Anterior cingulate cortex (tissue), 58 donors: Measurements from ENCODE around the gene QRFPR.
"Not testable (repeated sequence)": the region's sequence is repeated elsewhere in the genome, so short reads cannot be mapped to it uniquely, and the experiment has no call there.

Experiments
- DNase-seq, 58 donors: peaks; one replicate each; lab custom pipeline; 2025; lab: John Stamatoyannopoulos, UW

Gene QRFPR

GRCh38 chr4:121380776-121381462, at the start of gene QRFPR:
Gene QRFPR (minus strand): TSS chr4:121381018. CDS start chr4:121380647, 371 bp downstream.
- DNase-seq = no peak

- no peak for DNase-seq
Measured at GRCh38 chr4:121428721-121429120, 47.9 kb upstream of the QRFPR start.

- DNase-seq = no peak
Measured at GRCh38 chr4:121421594-121421993, 40.8 kb upstream of the QRFPR start.

GRCh38 chr4:121411151-121411744, 30.4 kb upstream of the QRFPR start:
- DNase-seq = no peak

- DNase-seq = not testable (repeated sequence)
Measured at GRCh38 chr4:121408567-121408966, 27.7 kb upstream of the QRFPR start.

- no peak for DNase-seq
Measured at GRCh38 chr4:121400632-121401031, 19.8 kb upstream of the QRFPR start.

DNA sequence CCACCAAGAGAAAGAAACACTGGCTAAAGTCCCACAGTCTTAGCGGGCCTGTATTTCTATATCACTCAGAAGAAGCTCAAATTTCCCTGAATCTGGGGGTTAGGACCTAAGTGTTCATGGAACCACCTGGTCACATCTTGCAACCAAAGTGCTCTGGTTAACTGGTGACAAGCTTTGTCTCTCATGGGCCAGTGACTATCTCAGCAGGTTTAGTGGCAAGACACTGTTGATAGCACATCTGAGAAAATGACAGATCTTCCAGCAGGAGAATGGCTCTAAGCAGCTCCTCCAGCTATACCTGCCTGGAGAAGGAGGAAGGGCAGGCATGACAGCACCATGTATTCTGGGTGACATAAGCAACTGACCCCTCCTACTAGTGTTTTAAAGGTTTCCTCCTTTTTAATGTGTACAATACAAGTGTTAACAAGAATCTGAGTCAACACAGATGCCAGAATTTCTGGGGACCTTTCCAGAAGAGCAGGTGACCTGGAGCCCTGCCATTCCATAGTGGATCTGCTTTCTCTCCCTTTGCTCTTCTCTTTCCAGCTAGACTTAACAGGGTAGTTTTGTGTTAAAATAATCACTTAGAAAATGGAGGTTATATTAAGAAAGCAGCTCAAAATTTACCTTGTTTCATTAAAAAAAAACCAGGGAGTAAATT, 17.3 kb upstream of the QRFPR start:
- no peak for DNase-seq

- no peak for DNase-seq
Measured at GRCh38 chr4:121397434-121397833, 16.6 kb upstream of the QRFPR start.

DNA sequence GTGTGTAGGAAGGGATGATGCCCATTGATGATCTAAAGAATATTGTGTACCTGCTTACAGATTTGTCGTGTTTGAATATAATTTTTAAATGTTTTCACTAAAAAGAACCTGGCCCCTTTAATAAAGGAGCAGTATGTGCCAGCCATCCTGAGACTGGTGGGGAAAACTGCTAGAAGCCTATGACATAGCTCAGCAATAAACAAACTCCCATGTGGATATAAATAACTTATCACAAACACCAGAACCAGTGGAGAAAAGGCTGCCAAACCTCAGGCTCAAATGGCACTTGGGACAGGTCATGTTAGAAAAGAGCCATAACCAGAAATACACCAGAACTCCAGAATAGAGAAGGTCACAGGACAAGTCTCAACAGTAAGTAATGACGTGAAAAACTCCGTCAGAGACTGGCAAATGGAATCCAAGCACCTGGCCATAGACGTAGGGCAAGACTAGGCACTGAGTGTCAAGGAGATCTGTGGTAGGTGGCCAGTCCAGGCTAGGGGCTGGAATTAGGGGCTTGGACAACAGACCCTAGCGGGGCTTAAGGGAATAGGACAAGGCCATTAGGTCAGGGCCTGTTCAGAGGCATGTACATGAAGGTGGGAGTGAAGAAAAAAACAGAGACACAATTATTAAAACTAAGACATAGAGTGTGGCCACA, 11.7 kb upstream of the QRFPR start:
- DNase-seq = no peak

- DNase-seq = no peak
Measured at GRCh38 chr4:121390335-121390734, 9.5 kb upstream of the QRFPR start.

- no peak for DNase-seq
Measured at GRCh38 chr4:121379276-121379675, 1.5 kb downstream of the QRFPR start.

GRCh38 chr4:121377076-121377475, 3.7 kb downstream of the QRFPR start:
- DNase-seq = no peak

DNA sequence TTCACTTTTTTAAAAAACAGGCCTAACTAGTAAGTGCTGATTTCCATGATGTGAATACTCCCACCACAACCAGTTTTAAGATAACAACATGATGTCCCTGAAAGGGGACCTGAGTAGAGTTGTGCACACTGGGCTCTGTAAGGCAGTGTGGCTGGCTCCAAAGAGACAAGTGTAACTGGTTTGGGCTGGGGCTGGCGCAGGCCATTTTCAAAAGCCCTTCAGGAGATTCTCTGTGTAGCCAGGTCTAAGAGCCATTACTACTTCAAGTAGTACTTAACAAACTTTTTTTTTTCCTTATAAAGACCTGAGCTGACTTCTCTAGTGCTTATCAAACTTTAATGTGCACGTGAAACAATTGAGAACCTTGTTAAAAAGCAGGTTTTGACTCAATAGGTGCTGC, 4.3 kb downstream of the QRFPR start:
- no peak for DNase-seq

GRCh38 chr4:121376097-121376496, 4.7 kb downstream of the QRFPR start:
- DNase-seq = no peak

- no peak for DNase-seq
Measured at GRCh38 chr4:121375262-121375661, 5.6 kb downstream of the QRFPR start.

- no peak for DNase-seq
Measured at GRCh38 chr4:121373841-121374240, 7.0 kb downstream of the QRFPR start.

GRCh38 chr4:121370729-121371325, 10.0 kb downstream of the QRFPR start:
- peak in 8 of 58 donors; percentile 4 to 42 (median 19) for DNase-seq

GRCh38 chr4:121360495-121360894, 20.3 kb downstream of the QRFPR start:
- no peak for DNase-seq

- DNase-seq = no peak
Measured at GRCh38 chr4:121358473-121358872, 22.3 kb downstream of the QRFPR start.

DNA sequence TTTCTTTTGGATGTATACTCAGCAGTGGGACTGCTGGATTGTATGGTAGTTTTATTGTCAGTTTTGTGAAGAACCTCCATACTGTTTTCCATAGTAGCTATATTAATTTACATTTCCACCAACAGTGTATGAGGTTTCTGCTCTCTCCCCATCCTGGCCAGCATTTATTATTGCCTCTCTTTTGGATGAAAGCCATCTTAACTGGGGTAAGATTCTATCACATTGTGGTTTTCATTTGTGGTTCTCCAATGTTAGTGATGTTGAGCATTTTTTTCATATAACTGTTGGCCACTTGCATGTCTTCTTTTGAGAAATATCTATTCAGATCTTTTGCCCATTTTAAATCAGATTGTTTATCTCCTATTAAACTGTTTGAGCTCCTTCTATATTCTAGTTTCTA, 27.6 kb downstream of the QRFPR start:
- DNase-seq = no peak

DNA sequence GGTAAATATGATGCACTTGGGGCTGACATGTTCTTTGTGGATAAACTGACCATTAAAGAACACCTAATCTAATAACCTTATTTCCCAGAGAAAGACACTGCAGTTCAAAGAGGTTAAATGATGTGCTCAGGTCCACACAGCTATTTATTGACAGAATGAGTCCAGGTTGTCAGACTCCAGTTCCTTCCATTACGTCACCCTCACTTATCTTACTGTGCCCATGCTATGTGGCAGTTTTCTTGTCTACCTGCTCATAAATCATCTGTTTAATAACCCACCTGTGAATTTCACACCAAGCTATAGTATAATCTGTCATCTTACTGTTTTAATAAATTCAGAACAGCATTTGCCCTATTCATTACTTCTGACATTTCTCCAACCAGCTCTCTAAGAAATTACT, 36.7 kb downstream of the QRFPR start:
- DNase-seq = no peak
